Neural cell (in vitro differentiated cells): ENCODE measurements around the gene CA12.

ENCODE experiments used
- EP300 ChIP-seq: fragments of 450-650 bp; conservative IDR thresholded peaks from 2 replicates; pipeline ENCODE4 v1.6.1; 2014; ENCODE audit warnings: antibody characterized with exemption, mild to moderate bottlenecking, moderate library complexity; ENCODE audit not compliant: poor library complexity, severe bottlenecking
- EZH2 ChIP-seq: fragments of 200-600, 300-800 bp; shearing (Covaris generic), sonication (generic); IDR thresholded peaks from 2 replicates; pipeline ENCODE4 v1.6.1; 2014; ENCODE audit warnings: antibody characterized with exemption, low read length, borderline replicate concordance, mild to moderate bottlenecking; ENCODE audit not compliant: insufficient read depth, poor library complexity, severe bottlenecking
- MXI1 ChIP-seq: fragments of 450-650 bp; conservative IDR thresholded peaks from 2 replicates; pipeline ENCODE4 v1.6.1; 2014; ENCODE audit warnings: antibody characterized with exemption, mild to moderate bottlenecking; ENCODE audit not compliant: poor library complexity, severe bottlenecking
- POLR2AphosphoS5 ChIP-seq: IDR thresholded peaks from 2 replicates; pipeline ENCODE4 v1.6.1; 2012
- RAD21 ChIP-seq: fragments of 450-650 bp; conservative IDR thresholded peaks from 2 replicates; pipeline ENCODE4 v1.6.1; 2014; ENCODE audit warnings: antibody characterized with exemption, mild to moderate bottlenecking, moderate library complexity
- SMC3 ChIP-seq: fragments of 450-650 bp; conservative IDR thresholded peaks from 2 replicates; pipeline ENCODE4 v1.6.1; 2014; ENCODE audit warnings: antibody characterized with exemption, mild to moderate bottlenecking, moderate library complexity; ENCODE audit not compliant: poor library complexity
- TAF1 ChIP-seq: IDR thresholded peaks from 2 replicates; pipeline ENCODE4 v1.6.1; 2012; ENCODE audit warnings: low read depth
- TF ChIP-seq, protein P1 (sequence below): fragments of 450-650 bp; IDR thresholded peaks from 2 replicates; pipeline ENCODE4 v1.5.1; 2014; ENCODE audit warnings: antibody characterized with exemption, mild to moderate bottlenecking, moderate library complexity; ENCODE audit not compliant: poor library complexity, severe bottlenecking
- TF ChIP-seq, protein P2 (sequence below): IDR thresholded peaks from 2 replicates; pipeline ENCODE4 v1.6.1; 2012; ENCODE audit warnings: borderline replicate concordance

DNA sequence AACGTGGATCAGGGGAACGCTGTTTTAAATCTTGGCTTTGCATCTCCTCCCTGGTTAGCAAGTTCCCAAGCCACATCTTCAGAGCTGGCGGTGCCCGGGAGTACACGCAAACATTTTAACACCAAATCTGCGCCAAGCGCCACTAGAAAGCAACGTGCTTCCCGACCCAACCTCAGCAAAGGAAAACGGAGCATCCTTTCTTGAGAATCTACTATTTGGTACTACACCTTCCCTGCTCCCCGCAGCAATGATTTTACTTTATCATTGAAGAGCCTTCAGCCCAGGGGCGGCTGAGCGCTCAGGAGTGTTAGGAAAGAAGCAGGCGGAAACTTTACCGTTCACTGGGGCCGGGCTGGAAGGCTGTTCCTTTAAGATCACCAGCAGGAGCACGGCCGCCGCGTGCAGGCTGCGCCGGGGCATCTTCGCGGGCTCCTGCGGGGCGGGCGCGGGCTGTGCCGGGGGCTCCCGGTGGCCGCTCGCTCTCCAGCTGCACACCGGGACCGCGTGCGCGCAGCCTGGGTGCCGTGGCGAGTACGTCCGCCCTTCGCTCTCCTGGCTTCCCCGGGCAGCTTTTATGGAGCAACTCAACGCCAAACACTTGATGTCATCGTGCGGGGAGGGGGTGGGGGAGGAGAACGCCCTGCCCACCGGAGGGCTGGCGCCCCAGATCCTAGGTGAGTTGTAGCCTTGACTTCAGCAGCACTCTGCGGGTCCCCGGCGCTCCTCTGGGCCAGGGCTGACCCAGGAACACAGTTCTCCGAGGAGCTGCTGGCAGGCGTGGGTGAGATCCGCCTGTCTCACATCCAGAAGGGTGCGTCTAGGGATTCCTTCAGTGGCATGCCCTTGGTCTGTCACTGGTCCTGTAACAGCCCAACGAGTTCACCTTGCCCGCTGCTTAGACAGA lies at the start of gene CA12:
- no peak for TF ChIP-seq EZH2
- TF ChIP-seq, protein P1, sequence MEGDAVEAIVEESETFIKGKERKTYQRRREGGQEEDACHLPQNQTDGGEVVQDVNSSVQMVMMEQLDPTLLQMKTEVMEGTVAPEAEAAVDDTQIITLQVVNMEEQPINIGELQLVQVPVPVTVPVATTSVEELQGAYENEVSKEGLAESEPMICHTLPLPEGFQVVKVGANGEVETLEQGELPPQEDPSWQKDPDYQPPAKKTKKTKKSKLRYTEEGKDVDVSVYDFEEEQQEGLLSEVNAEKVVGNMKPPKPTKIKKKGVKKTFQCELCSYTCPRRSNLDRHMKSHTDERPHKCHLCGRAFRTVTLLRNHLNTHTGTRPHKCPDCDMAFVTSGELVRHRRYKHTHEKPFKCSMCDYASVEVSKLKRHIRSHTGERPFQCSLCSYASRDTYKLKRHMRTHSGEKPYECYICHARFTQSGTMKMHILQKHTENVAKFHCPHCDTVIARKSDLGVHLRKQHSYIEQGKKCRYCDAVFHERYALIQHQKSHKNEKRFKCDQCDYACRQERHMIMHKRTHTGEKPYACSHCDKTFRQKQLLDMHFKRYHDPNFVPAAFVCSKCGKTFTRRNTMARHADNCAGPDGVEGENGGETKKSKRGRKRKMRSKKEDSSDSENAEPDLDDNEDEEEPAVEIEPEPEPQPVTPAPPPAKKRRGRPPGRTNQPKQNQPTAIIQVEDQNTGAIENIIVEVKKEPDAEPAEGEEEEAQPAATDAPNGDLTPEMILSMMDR, result no peak
- TF ChIP-seq POLR2AphosphoS5, result no peak
- peak; percentile 19 for TF ChIP-seq RAD21
- TF ChIP-seq TAF1, result no peak
- TF ChIP-seq MXI1, result peak; percentile 41
- no peak for TF ChIP-seq EP300
- TF ChIP-seq SMC3, result no peak
- TF ChIP-seq, protein P2, sequence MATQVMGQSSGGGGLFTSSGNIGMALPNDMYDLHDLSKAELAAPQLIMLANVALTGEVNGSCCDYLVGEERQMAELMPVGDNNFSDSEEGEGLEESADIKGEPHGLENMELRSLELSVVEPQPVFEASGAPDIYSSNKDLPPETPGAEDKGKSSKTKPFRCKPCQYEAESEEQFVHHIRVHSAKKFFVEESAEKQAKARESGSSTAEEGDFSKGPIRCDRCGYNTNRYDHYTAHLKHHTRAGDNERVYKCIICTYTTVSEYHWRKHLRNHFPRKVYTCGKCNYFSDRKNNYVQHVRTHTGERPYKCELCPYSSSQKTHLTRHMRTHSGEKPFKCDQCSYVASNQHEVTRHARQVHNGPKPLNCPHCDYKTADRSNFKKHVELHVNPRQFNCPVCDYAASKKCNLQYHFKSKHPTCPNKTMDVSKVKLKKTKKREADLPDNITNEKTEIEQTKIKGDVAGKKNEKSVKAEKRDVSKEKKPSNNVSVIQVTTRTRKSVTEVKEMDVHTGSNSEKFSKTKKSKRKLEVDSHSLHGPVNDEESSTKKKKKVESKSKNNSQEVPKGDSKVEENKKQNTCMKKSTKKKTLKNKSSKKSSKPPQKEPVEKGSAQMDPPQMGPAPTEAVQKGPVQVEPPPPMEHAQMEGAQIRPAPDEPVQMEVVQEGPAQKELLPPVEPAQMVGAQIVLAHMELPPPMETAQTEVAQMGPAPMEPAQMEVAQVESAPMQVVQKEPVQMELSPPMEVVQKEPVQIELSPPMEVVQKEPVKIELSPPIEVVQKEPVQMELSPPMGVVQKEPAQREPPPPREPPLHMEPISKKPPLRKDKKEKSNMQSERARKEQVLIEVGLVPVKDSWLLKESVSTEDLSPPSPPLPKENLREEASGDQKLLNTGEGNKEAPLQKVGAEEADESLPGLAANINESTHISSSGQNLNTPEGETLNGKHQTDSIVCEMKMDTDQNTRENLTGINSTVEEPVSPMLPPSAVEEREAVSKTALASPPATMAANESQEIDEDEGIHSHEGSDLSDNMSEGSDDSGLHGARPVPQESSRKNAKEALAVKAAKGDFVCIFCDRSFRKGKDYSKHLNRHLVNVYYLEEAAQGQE, result no peak
